HG03095 (cell line): ENCODE results near the gene XRCC1.
"Not testable (repeated sequence)": the region's sequence is repeated elsewhere in the genome, so short reads cannot be mapped to it uniquely, and the experiment has no call there.

Experiments
- ATAC-seq: cut with Tn5 transposase; IDR thresholded peaks from one replicate; pipeline ENCODE4 v1.9.1; 2021; ENCODE audit warnings: moderate library complexity; ENCODE audit not compliant: unreplicated experiment

The XRCC1 gene

DNA sequence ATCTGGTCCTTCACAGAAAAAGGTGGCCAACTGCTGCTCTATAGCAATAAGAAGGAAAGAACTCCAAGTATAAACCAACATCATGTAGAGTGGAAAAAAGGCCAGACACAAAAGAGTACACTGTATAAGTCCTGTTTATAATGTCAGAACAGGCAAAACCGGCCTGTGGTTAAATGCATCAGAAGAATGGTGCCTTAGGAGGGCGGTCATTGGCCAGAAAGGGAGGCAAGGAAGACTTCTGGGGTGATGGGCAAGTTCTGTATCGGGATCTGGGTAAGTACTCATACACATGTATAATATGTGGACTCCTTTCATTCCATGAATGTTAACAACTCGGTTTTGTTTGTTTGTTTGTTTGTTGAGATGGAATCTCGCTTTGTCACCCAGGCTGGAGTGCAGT is 52.4 kb downstream of the XRCC1 start:
- no peak for ATAC-seq

DNA sequence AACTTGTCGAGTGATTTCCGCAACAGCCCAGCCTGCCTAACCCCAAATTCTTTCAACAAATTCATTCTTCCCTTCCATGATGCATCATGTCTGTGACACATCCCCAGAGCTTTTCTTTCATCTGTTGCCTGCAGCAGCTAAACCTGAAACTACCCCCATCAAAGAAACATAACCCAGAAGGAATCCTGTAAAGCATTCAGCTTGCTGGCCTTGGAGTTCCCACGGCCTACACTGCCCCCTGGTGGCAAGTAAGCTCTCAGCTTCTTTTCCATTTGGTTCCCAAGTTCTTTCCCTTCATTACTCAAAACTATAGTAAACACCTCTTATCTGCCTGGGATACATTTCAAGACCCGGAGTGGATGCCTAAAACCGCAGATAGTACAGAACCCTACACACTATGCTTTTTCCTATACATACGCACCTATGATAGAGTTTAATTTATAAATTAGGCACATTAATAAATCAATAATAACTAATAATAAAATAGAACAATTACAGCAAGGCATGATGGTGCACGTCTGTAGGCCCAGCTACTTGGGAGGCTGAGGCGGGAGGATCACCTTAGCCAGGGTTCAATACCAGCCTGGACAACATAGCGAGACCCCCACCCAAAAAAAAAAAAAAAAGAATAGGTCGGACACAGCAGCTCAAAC is 55.8 kb downstream of the XRCC1 start:
- no peak for ATAC-seq

DNA sequence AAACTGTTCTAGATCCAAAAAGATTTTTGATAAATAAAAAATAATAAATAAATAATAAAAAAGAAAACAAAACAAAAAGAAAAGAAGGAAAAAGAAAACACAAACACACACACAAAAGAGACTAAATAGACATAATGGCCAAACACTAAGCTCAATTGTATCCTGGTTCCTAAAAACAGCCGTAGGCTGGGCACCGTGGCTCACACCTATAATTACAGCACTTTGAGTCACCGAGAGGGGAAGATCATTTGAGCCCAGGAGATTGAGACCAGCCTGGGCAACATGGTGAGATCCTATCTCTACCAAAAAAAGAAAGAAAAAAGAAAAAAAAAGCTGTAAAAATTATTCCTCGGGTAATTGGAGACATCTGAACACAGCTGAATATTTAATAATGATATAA is 57.3 kb downstream of the XRCC1 start:
- ATAC-seq, result no peak

DNA sequence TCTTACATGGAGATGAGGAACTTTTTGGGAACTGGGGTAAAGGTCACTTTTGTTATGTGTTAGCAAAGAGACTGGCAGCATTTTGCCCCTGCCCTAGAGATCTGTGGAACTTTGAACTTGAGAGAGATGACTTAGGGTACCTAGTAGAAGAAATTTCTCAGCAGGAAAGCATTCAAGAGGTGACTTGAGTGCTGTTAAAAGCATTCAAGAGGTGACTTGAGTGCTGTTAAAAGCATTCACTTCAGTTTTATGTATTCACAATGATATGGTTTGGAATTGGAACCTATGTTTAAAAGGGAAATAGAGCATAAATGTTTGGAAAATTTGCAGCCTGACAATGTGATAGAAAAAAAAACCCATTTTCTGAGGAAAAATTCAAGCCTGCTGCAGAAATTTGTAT is 62.9 kb downstream of the XRCC1 start:
- not testable (repeated sequence) for ATAC-seq

DNA sequence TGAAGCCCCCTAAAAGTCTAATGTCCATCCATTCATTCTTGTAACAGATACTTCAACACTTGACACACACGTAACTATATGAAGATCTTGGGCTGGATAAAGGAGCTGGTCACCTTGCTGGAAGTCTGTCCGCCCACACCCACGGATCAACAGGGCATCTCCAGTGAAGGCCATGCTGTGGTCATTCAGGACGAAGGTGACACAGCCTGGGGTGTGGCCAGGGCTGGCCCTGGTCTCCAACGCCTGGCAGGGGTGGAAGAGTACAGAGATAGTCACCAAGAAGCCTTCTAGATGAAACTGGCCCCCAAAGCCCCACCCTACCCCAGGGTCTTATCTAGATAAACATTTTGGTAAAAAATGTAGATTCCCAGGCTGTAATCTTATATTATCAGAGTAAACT is 64.0 kb downstream of the XRCC1 start:
- ATAC-seq, result no peak

DNA sequence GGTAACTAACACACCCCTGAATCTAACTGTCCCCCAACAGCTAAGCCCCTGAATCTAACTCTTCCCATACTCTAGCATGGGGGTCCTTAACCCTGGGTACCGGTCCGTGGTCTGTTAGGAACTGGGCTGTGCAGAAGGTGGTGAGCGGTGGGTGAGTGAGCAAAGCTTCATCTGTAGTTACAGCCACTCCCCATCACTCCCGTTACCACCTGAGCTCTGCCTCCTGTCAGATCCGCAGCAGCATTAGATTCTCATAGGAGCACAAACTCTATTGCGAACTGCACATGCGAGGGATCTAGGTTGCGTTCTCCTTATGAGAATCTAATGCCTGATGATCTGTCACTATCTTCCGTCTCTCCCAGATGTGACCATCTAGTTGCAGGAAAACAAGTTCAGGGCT is 64.6 kb downstream of the XRCC1 start:
- ATAC-seq, result no peak

DNA sequence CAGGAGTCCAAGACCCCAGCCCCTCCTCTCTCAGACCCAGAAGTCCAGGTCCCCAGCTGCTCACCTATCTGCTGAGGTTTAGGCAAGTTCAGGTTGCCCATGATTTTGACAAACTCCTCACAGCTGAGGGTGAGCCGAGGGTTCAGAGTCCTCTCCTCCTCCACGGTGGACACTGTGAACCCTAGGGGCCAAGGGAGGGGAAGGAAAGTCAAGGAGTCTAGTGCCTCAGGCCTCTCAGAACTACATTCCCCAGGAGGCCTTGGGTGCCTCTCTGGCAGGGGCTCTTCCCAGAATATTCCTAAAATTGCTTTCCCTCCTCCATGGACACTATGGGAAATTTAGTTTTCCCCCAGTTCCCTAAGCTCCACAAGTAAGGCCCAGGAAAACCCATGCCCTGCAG is 67.4 kb downstream of the XRCC1 start:
- ATAC-seq, result no peak

DNA sequence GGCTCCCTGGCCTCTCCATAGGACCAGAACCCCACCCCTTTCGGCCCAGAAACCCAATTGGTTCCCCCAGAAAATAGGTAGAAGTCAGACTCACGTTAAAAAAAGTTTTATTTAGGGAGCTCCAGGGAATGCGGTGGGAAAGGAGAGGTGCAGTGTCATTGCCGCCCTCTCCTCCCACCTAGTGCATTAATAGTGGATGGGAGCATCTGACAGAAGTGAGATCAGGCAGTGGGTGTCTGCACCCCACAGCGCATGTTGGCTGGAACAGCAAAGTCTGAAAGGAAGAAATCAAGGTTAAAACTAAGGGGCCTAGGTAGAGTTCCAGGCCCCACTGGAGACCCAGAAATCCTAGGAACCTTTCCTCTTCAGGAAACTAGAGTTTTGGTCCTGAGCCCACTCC is 68.7 kb downstream of the XRCC1 start:
- ATAC-seq, result no peak

DNA sequence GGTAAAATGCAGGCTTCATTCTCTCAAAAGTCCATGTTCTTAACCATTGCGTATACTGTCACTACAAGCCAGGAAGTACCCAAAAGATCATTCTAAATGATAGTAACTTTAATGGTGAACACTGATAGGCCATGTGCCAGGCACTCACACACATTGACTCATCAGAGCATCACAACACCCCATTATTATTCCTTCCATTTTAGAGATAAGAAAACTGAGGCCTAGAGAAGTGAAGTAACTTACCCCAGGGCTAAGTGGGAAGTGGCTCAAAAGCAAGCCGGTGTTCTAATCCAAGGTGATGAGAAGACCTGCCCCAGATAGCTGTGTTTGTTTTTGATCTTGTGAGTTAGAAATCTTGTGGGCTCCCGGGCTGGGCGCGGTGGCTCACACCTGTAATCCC is 69.4 kb downstream of the XRCC1 start:
- no peak for ATAC-seq

DNA sequence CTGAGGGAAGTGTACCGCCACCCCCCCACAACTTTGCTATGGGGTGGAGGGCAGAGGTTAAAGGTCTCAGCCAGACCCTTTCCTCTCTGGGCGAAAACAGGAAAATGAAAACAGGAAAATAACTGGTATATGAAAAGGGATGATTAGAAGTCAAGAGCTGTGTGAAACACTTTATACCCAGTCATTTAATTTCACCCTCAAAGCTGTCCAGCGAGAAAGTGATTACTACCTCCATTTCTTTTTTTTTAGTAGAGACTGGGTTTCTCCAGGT is 70.2 kb downstream of the XRCC1 start:
- ATAC-seq, result no peak

DNA sequence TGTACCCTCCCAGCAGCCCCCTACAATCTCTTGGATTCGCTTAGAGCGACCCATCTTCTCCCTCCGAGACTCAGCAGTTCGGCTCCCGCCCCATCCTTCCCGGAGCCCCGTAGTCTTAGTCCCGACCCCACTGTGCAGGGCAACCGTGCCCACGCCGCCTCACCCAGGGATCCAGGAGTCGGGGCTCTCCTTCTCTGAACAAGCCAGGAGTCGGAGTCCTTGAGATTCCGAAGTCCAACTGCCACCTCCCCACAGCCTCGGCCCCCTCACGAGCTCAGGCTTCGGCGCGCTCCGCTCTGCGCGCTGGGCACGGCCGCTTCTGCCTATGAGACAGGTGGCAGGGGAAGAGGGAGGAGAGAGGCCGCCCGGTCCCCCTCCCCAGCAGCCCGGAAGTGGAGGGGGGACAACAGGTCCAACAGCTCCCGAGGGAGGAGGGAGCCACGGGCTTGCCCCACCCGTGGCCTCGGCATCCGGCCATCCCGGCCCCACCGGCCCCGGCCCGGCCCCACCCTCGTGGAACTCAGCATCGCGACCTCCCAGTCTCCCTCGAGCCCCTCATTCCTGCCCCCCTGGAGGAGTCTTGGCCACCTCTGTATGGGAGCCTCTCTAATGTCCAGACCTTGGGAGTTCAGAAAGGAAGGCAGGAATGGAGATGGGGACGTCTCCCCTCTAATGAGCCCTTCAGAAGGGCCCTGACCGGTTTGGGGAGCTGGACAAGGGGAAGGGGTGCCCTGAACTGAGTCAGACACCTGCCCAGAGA is 70.7 kb downstream of the XRCC1 start, which contains the start of gene PHLDB3:
PHLDB3 (minus strand) TSS at position 321 of the 760 bp plus-strand sequence. CDS start 628 bp downstream, outside the sequence.
- ATAC-seq, result peak; percentile 12

DNA sequence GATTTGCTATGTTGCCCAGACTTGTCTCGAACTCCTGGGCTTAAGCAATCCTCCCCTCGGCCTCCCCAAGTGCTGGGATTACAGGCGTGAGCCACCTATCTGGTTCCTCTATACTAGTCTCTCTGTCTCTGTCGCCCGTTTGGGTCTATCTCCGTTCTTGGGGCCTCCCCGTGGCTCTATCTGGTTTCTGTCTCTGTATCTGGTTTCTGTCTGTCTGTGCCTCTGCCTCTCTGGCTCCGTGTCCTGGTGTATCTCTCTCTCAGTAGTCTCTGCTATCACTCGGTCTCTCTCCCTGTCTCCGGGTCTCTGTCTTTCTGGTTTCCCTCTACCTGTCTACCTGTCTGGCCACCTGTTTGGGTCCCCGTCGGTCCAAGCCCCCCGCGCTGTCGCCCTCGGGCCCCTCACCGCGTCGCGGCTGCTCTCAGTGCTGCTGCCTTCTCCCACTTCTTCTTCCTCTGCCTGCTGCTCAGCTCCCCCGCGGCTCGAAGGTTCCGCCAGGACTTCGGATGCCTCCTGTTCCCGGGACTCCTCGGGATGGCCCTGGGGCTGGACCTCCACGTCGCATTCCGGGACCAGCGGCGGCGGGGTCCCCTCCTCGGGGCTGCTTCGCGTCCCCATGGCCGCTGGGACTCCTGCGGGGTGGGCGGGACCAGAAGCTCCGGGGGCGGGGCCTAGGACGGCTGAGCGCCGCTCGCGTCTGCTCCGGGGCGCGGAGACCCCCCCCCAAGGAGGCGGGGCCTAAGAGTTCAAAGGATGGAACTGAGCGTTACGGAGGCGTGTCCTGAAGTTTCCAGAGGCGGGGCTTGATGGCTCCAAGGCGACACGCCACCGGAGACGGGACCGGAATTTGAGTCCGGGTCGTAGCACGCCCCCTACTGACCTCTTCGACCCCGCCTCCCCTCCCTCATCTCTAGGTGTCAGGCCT is 71.6 kb downstream of the XRCC1 start:
- peak; percentile 72 for ATAC-seq

DNA sequence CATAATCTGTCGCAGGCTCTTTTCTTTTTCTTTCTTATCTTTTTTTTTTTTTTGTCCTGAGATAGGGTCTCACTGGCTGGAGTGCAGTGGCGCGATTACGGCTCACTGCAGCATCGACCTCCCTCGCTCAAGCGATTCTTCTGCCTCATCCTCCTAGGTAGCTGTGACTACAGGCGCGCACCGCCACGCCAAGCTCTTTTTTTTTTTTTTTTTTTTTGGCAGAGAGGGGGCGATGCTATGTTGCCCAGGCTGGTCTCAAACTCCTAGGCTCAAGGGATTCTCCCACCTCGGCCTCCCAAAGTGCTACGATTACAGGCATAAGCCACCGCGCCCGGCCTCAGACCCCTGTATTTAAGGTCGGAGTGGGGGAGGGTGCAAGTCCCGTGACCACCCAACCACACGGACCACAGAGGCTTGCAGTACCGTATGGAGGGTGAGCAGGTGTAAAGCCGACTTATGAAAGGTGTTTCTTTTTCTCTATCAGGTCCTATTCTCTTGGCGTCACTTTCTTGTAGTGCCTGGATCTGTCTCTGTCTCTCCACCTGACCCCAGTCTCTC is 72.8 kb downstream of the XRCC1 start:
- ATAC-seq, result no peak

DNA sequence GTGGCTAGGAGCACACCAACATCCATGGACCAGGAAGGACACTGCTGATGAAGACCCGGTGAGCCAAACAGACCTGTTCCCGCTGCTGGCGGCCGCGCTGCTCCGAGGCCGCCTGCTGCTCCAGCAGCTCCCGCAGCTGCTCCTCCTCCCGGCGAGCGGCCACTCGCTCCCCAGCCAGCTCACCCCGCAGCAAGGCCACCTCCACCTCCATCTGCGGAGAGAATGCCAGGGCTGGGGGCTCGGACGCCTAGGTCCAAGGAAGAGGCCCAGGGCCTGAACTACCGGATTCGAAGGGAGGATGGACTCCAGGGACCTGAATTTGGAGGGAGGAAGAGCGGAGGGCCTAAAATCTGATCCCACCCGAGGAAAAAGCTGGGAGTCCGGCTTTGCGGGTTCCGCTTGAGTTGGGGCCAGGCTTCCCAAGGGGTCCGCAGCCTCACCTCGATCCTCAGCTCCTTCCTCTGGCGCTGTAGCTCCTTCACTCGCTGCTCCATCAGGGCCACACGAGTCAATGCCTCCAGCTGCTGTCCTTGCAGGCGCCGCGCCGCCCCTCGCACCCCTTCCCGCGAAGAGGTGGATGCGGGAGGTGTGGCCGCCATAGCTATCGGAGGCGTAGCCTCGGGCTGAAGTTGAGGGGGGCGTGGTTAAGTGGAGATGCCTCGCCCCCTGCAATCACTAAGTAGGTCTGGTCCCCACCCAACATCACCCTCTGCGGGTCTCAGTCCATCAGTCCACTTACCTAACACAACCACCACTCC is 73.5 kb downstream of the XRCC1 start:
- no peak for ATAC-seq

DNA sequence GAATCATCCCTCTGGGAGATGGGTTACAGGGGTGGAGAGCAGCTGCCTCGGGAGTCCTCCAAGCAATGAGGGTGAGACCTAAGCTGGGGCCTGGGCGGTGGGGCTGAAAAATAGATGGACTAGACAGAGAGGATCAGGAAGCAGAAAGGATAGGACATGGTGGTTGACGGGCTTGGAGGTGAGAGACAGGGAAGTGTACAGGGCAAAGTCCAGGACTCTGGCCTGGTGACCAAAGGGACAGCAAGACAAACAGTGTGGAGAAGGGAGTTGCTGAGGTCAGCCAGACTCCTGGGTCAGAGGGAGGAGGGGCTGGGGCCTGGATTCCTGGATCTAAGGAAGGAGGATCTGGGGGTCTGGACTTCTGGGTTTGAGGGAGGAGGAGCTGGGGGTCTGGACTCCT is 76.3 kb downstream of the XRCC1 start:
- no peak for ATAC-seq

DNA sequence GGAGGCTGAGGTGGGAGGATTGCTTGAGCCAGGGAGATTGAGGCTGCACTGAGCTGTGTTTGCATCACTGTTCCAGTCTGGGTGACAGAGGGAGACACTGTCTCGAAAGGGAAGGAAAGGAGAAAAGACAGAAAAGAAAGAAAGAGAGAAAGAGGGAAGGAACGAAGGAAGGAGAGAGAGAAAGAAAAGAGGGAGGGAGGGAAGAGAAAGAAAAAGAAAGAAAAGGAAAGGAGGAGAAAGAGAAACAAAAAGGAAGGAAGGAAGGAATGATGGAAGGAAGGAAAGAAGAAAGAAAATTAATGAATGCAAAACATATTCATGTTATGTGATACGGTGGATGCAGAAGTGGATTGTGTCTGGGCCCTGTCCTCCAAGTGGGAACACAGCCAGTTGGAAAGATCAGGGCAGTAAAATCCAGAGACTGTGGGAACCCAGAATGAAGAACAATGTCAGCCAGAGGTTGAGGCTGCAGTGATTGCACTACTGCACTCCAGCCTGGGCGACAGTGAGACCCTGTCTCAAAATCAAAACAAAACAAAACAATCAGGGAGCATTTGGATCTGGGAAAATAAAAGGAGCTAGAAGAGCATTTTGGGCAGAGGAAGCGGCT is 77.0 kb downstream of the XRCC1 start:
- no peak for ATAC-seq

DNA sequence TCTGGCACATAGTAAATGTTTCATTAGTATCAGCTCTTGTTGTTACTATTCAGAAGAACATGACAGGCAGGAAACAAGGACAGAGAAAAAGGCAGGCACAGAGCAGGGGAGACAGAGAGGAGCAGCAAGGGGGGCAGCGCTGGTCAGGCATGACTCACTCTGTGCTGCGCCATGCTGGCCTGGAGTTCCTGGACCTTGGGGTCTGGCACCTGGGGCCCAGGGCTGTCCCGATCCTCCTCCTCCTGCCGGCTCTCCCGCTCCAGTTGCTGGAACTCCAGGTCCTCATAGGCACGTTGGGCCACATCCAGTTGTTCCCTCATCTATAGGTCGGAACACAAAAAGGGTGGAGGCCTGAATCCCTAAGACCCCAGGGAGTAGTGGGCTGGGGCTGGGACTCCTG is 78.4 kb downstream of the XRCC1 start:
- no peak for ATAC-seq

DNA sequence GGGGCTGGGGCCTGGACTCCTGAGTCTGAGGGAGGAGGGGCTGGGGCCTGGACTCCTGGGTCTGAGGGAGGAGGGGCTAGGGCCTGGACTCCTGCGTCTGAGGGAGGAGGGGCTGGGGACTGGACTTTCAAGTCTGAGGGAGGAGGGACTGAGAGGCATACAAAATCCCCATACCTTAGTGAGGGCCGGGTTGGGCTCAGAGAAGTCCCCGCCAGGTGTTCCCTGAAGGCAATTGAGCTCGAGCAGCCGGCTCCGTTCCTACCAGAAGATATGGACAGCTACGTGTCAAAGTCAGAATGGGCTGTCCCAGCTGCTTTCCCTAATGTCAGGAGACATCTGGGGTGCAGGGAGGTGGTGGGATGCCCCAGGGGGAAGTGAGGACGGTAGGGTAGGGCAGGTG is 80.2 kb downstream of the XRCC1 start:
- ATAC-seq, result no peak
